Tibial nerve (tissue), 4 donors: ENCODE results near the gene RELN. TPM values are rescaled to one million over a fixed set of nuclear protein-coding genes. Genes with fewer than 3 reads are reported as not detected.
"Not testable (repeated sequence)": the region's sequence is repeated elsewhere in the genome, so short reads cannot be mapped to it uniquely, and the experiment has no call there.

Experiments used
- DNase-seq, 2 donors: peaks; one replicate each; pipeline ENCODE4 v3.0.0-alpha.2; 2019; ENCODE audit warnings: low spot score in 2 of 2
- H3K27ac ChIP-seq, 4 donors: fragments of 200-600 bp; sonication (generic) in 3 of 4; one replicate each; pipeline ENCODE4 v1.5.1; 2017 to 2019; ENCODE audit warnings: mild to moderate bottlenecking in 1 of 4
- H3K27me3 ChIP-seq, 2 donors: fragments of 200-600 bp; sonication (generic) in 1 of 2; one replicate each; pipeline versions ENCODE4 v1.5.1 to v1.6.0; 2017 to 2019
- H3K36me3 ChIP-seq, 3 donors: fragments of 200-600 bp; sonication (generic); one replicate each; pipeline ENCODE4 v1.5.1; 2018 to 2019
- H3K4me1 ChIP-seq, 4 donors: fragments of 200-600 bp; sonication (generic) in 3 of 4; one replicate each; pipeline ENCODE4 v1.5.1; 2017 to 2019
- H3K4me3 ChIP-seq, 4 donors: fragments of 200-600 bp; sonication (generic) in 3 of 4; one replicate each; pipeline ENCODE4 v1.5.1; 2017 to 2019; ENCODE audit warnings: mild to moderate bottlenecking in 1 of 4, moderate library complexity in 1 of 4
- H3K9me3 ChIP-seq, 4 donors: fragments of 200-600 bp; sonication (generic) in 3 of 4; one replicate each; pipeline ENCODE4 v1.5.1; 2017 to 2019
- EP300 ChIP-seq, 2 donors: sonication (generic); formaldehyde crosslinking; IDR thresholded peaks; one replicate each; pipeline ENCODE4 v1.6.1; 2017; ENCODE audit warnings: antibody characterized with exemption in 2 of 2, mild to moderate bottlenecking in 1 of 2
- POLR2A ChIP-seq, 2 donors: fragments of 450-650 bp; IDR thresholded peaks; one replicate each; pipeline ENCODE4 v1.6.1; 2017; ENCODE audit warnings: antibody characterized with exemption in 2 of 2, mild to moderate bottlenecking in 2 of 2, moderate library complexity in 2 of 2
- WGBS, 2 donors: methylation state at CpG; one replicate each; pipeline ENCODE4 v1.1.5; 2018; 5-methylcytosine and 5-hydroxymethylcytosine counted together
- total RNA-seq, 4 donors: library from RNA; depleted of rRNA; stranded (reverse); fragments of >200 nt; gene quantifications; one replicate each; pipeline ENCODE4 v1.1.0, GENCODE V29; 2016
- TF ChIP-seq, protein P1 (sequence below), 5 experiments: fragments of 200-600 bp in 3 of 5; fragments of 450-650 bp in 2 of 5; sonication (generic) in 3 of 5; IDR thresholded peaks; one replicate each; pipeline ENCODE4 v1.5.1; 2016 to 2019; ENCODE audit warnings: antibody characterized with exemption in 5 of 5, mild to moderate bottlenecking in 3 of 5, moderate library complexity in 2 of 5

RELN gene
- total RNA-seq, 4 donors from 2014 or later = 80.4 to 117 (median 102) TPM

DNA sequence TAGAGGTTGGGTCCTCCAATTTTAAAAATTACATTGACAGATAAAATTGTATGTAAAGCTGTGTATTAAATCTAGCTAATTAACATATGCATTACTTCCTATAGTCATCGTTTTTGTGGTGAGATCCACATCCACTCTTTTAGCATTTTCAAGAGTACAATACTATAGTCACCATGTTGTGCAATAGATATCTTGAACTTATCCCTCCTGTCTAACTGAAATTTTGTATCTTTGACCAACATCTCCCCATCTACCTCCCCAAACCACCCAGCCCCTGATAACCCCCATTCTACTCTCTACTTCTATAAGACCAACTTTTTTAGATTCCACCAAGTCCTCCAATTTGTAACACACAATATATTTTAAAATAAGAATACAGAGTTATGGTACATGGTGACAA lies 208.0 kb downstream of the RELN start:
- H3K27ac ChIP-seq = no peak overlapping the region
- H3K36me3 ChIP-seq = no peaks in the 10 kb centered on the region
- H3K9me3 ChIP-seq = no peaks in the 10 kb centered on the region
- no peak overlapping the region for H3K4me3 ChIP-seq
- 81 to 88% methylated on average over 1 of the region's 1 CpG for WGBS, 2 donors
- TF ChIP-seq EP300 (IDR thresholded peaks at IDR 0.05) = no peak
- TF ChIP-seq, protein P1, sequence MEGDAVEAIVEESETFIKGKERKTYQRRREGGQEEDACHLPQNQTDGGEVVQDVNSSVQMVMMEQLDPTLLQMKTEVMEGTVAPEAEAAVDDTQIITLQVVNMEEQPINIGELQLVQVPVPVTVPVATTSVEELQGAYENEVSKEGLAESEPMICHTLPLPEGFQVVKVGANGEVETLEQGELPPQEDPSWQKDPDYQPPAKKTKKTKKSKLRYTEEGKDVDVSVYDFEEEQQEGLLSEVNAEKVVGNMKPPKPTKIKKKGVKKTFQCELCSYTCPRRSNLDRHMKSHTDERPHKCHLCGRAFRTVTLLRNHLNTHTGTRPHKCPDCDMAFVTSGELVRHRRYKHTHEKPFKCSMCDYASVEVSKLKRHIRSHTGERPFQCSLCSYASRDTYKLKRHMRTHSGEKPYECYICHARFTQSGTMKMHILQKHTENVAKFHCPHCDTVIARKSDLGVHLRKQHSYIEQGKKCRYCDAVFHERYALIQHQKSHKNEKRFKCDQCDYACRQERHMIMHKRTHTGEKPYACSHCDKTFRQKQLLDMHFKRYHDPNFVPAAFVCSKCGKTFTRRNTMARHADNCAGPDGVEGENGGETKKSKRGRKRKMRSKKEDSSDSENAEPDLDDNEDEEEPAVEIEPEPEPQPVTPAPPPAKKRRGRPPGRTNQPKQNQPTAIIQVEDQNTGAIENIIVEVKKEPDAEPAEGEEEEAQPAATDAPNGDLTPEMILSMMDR (IDR thresholded peaks at IDR 0.05) = no peak
- no peak for TF ChIP-seq POLR2A (IDR thresholded peaks at IDR 0.05)
- H3K27me3 ChIP-seq = no peaks in the 10 kb centered on the region
- H3K4me1 ChIP-seq = no peaks in the 10 kb centered on the region
- DNase-seq = no peak

DNA sequence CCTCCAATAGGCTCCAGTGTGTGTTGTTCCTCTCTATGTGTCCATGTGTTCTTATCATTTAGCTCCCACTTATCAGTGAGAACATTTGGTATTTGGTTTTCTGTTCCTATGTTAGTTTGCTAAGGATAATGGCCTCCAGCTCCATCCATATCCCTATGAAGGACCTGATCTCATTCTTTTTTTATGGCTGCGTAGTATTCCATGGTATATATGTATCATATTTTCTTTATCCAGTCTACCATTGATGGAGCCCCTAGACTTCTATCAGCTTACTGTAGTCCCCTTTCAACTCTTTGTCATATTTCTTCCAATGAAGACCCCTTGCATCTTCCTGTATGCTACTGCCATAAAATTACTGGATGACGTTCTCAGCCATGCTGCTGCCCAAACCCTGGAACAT lies 208.9 kb downstream of the RELN start:
- H3K4me1 ChIP-seq, H3K4me3 ChIP-seq, H3K36me3 ChIP-seq, H3K27ac ChIP-seq, H3K27me3 ChIP-seq, H3K9me3 ChIP-seq, DNase-seq: not testable (repeated sequence)
- WGBS, 2 donors = 91 to 95% methylated on average over 2 of the region's 2 CpGs

DNA sequence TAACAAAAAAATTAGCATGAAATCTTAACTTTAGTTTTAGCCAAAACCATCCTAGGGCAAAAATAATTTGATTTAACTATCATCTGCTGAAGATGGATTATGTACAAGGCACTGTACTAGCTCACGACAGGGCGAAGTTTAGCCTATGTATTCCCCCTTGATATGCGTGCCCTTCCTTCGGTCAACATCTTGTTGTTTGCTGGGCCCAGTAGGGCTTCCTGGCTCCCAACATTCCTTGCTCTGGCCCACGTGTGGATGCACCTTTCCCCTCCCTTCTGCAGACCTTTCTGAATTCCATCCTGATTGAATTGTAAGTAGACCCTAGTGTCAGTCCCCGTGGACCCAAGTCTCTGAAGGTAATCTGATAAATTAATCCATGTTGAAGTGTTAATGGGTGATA lies 212.0 kb downstream of the RELN start:
- H3K9me3 ChIP-seq = no peaks in the 10 kb centered on the region
- no peaks in the 10 kb centered on the region for H3K4me1 ChIP-seq
- H3K27me3 ChIP-seq = no peaks in the 10 kb centered on the region
- 69 to 76% methylated on average over 6 of the region's 6 CpGs for WGBS, 2 donors
- H3K27ac ChIP-seq = no peak overlapping the region
- TF ChIP-seq POLR2A (IDR thresholded peaks at IDR 0.05) = no peak
- TF ChIP-seq EP300 (IDR thresholded peaks at IDR 0.05) = no peak
- TF ChIP-seq, protein P1 (IDR thresholded peaks at IDR 0.05) = no peak
- H3K4me3 ChIP-seq = no peak overlapping the region
- DNase-seq = no peak
- no peaks in the 10 kb centered on the region for H3K36me3 ChIP-seq

DNA sequence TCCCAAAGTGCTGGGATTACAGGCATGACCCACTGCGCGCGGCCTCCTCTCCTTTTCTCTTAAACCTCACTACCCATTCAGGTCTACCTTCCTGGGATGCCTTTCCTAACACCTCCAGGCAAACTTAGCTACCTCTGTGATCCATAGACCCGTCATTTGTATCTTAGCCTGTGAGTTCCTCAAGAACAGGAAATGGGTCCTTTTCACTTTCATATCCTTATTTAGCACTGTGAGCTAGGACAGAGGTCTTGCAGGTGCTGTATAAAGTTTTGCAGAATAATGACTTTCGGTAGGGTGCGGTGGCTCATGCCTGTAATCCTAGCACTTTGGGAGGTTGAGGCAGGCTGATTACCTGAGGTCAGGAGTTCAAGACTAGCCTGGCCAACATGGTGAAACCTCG lies 215.7 kb downstream of the RELN start:
- Histone ChIP-seq H3K36me3 (no peaks in the 10 kb centered on the region), H3K4me1 (no peaks in the 10 kb centered on the region), H3K4me3 (no peak overlapping the region), H3K9me3 (no peaks in the 10 kb centered on the region), H3K27me3 (no peaks in the 10 kb centered on the region), H3K27ac (no peak overlapping the region)
- TF ChIP-seq POLR2A (IDR thresholded peaks at IDR 0.05) (no peak), EP300 (IDR thresholded peaks at IDR 0.05) (no peak)
- TF ChIP-seq, protein P1 (IDR thresholded peaks at IDR 0.05) = no peak
- no peak for DNase-seq
- 91 to 94% methylated on average over 7 of the region's 7 CpGs for WGBS, 2 donors

DNA sequence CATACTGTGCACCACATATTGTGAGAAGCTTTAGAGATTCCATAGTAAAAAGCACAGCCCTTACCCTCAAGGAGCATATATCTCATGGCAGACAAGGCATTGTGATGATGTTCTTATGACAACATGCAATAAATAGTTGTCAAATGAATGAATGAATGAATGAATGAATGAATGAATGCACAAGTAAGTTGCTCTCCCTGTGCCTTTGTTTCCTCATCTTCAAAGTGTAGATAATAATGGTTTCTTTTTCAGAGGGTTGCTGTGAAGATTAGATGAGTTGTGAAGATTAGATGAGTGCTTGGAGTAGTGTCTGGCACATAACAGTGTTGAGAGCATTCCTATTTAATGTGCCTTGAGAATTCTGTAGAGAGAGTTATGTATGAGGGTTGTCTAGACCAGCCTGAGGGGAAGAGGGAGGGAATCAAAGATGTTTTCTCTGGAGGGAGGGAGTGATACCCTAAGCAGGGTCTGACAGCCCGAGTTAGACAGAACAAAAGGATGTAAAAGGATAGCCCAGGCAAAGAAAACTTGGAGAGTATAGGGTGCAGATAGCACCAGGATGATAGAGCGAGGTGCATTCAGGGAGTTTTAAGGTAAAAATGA lies 217.2 kb downstream of the RELN start:
- H3K4me1 ChIP-seq = no peaks in the 10 kb centered on the region
- 65 to 71% methylated on average over 2 of the region's 2 CpGs for WGBS, 2 donors
- no peak overlapping the region for H3K27ac ChIP-seq
- no peaks in the 10 kb centered on the region for H3K27me3 ChIP-seq
- H3K36me3 ChIP-seq = no peaks in the 10 kb centered on the region
- TF ChIP-seq, protein P1 (IDR thresholded peaks at IDR 0.05) = no peak
- TF ChIP-seq POLR2A (IDR thresholded peaks at IDR 0.05) = no peak
- TF ChIP-seq EP300 (IDR thresholded peaks at IDR 0.05) = no peak
- no peaks in the 10 kb centered on the region for H3K9me3 ChIP-seq
- H3K4me3 ChIP-seq = no peak overlapping the region
- no peak for DNase-seq

DNA sequence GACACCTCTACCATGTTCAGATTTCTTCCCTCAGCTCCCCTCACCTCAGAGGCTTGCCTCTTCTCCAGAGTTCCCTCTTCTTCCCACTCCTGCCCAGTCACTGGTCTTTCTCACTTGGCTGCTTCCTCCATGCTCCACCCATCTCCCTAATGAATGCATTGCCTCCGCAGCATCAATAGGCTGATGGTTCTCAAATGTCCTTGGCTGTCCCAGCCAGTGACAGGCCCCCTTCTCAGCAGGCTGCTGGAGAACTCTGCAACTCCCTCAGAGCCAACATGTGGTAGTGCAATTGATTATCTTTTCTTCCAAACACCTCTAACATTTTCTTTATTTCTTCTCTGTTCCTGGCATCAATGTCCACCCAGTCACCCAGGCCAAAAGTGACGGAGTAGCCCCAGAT lies 218.2 kb downstream of the RELN start:
- DNase-seq = no peak
- Histone ChIP-seq H3K27me3 (no peaks in the 10 kb centered on the region), H3K4me3 (no peak overlapping the region), H3K27ac (no peak overlapping the region), H3K4me1 (no peaks in the 10 kb centered on the region), H3K36me3 (no peaks in the 10 kb centered on the region), H3K9me3 (no peaks in the 10 kb centered on the region)
- WGBS, 2 donors = 65 to 71% methylated on average over 2 of the region's 2 CpGs
- TF ChIP-seq POLR2A (IDR thresholded peaks at IDR 0.05) = no peak
- TF ChIP-seq, protein P1 (IDR thresholded peaks at IDR 0.05) = no peak
- no peak for TF ChIP-seq EP300 (IDR thresholded peaks at IDR 0.05)
